ENCODE results near the gene HYOU1. TPM values are rescaled to one million over a fixed set of nuclear protein-coding genes. Genes with fewer than 3 reads are reported as not detected.

Gene HYOU1
- total RNA-seq, 6 donors from 2014 or later = 33.5 to 202 (median 72.7) TPM

GRCh38 chr11:119028346-119029068 is 28.5 kb downstream of the HYOU1 start:
- peaks cover 5 to 42% (median 15%) of the 10 kb centered on the region in 4 donors for H3K36me3 ChIP-seq
- no peaks in the 10 kb centered on the region for H3K27me3 ChIP-seq
- H3K9me3 ChIP-seq = no peaks in the 10 kb centered on the region
- TF ChIP-seq POLR2AphosphoS5 (IDR thresholded peaks at IDR 0.05) (no peak), POLR2A (IDR thresholded peaks at IDR 0.05) (no peak), EP300 (IDR thresholded peaks at IDR 0.05) (no peak), CTCF (IDR thresholded peaks at IDR 0.05) (no peak)
- WGBS, 2 donors = 69 to 73% methylated on average over 4 to 9 of the region's 9 CpGs
- no peak for DNase-seq
- no peak for ATAC-seq (ENCODE audit: low FRiP score in 2 of 2)
- no peak overlapping the region for H3K4me3 ChIP-seq
- H3K4me1 ChIP-seq = peaks cover 22 to 40% (median 26%) of the 10 kb centered on the region in 4 donors
- H3K27ac ChIP-seq = peak overlapping the region in 2 of 4 donors; percentile 6 to 91

- WGBS, 2 donors = 94 to 95% methylated on average over 6 to 9 of the region's 9 CpGs
- no peaks in the 10 kb centered on the region for H3K27me3 ChIP-seq
- TF ChIP-seq CTCF (IDR thresholded peaks at IDR 0.05) = no peak
- no peak for TF ChIP-seq POLR2A (IDR thresholded peaks at IDR 0.05)
- no peak for TF ChIP-seq EP300 (IDR thresholded peaks at IDR 0.05)
- no peak for TF ChIP-seq POLR2AphosphoS5 (IDR thresholded peaks at IDR 0.05)
- DNase-seq (no peak), ATAC-seq (ENCODE audit: low FRiP score in 2 of 2) (no peak)
- peaks cover 25 to 40% (median 27%) of the 10 kb centered on the region in 4 donors for H3K4me1 ChIP-seq
- H3K36me3 ChIP-seq = peaks cover 5 to 49% (median 18%) of the 10 kb centered on the region in 4 donors
- H3K27ac ChIP-seq = peak overlapping the region in 1 of 4 donors; percentile 6
- no peaks in the 10 kb centered on the region for H3K9me3 ChIP-seq
- H3K4me3 ChIP-seq = no peak overlapping the region
Measured at GRCh38 chr11:119027561-119028345, 29.3 kb downstream of the HYOU1 start.

GRCh38 chr11:119026970-119027369 is 30.0 kb downstream of the HYOU1 start:
- WGBS, 2 donors = 96 to 100% methylated on average over 2 of the region's 2 CpGs
- no peaks in the 10 kb centered on the region for H3K9me3 ChIP-seq
- H3K4me3 ChIP-seq = no peak overlapping the region
- ATAC-seq (ENCODE audit: low FRiP score in 2 of 2) (no peak), DNase-seq (no peak)
- TF ChIP-seq POLR2AphosphoS5 (IDR thresholded peaks at IDR 0.05) (no peak), POLR2A (IDR thresholded peaks at IDR 0.05) (no peak), CTCF (IDR thresholded peaks at IDR 0.05) (no peak), EP300 (IDR thresholded peaks at IDR 0.05) (no peak)
- no peaks in the 10 kb centered on the region for H3K27me3 ChIP-seq
- peaks cover 5 to 57% (median 24%) of the 10 kb centered on the region in 4 donors for H3K36me3 ChIP-seq
- H3K27ac ChIP-seq = peak overlapping the region in 2 of 4 donors; percentile 23 to 53
- H3K4me1 ChIP-seq = peaks cover 25 to 40% (median 27%) of the 10 kb centered on the region in 4 donors

GRCh38 chr11:119025978-119026766 is 30.8 kb downstream of the HYOU1 start:
- peak overlapping the region in 3 of 4 donors; percentile 35 to 53 (median 43) for H3K27ac ChIP-seq
- ATAC-seq (ENCODE audit: low FRiP score in 2 of 2) = no peak
- H3K4me3 ChIP-seq = no peak overlapping the region
- H3K9me3 ChIP-seq = no peaks in the 10 kb centered on the region
- H3K4me1 ChIP-seq = peaks cover 26 to 42% (median 30%) of the 10 kb centered on the region in 4 donors
- no peaks in the 10 kb centered on the region for H3K27me3 ChIP-seq
- 87 to 96% methylated on average over 12 to 16 of the region's 16 CpGs for WGBS, 2 donors
- peaks cover 5 to 65% (median 28%) of the 10 kb centered on the region in 4 donors for H3K36me3 ChIP-seq
- TF ChIP-seq POLR2A (IDR thresholded peaks at IDR 0.05) (no peak), CTCF (IDR thresholded peaks at IDR 0.05) (no peak), EP300 (IDR thresholded peaks at IDR 0.05) (no peak), POLR2AphosphoS5 (IDR thresholded peaks at IDR 0.05) (no peak)
- DNase-seq = no peak
